ENCODE results near the gene HS3ST5.

DNA sequence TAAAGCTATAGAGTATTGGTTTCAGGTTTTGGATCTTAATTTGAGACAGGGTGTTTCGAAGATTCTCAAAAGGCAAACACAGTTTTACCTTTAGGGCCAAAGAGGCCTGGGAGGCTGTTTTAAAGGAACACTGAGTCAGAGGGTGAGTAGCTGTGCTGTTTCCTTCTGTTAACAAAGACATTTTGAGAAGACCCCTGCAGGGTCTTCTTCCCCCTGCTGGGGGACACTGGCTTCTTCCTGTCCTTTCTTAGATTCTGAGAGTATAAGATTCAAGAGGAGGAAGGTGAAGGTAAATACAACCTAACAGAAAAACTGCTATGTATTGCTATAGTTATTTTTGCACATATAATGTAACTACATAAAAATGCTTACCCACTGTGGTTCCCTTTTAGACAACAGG lies 19.0 kb downstream of the HS3ST5 start:
- TF ChIP-seq, protein P1, sequence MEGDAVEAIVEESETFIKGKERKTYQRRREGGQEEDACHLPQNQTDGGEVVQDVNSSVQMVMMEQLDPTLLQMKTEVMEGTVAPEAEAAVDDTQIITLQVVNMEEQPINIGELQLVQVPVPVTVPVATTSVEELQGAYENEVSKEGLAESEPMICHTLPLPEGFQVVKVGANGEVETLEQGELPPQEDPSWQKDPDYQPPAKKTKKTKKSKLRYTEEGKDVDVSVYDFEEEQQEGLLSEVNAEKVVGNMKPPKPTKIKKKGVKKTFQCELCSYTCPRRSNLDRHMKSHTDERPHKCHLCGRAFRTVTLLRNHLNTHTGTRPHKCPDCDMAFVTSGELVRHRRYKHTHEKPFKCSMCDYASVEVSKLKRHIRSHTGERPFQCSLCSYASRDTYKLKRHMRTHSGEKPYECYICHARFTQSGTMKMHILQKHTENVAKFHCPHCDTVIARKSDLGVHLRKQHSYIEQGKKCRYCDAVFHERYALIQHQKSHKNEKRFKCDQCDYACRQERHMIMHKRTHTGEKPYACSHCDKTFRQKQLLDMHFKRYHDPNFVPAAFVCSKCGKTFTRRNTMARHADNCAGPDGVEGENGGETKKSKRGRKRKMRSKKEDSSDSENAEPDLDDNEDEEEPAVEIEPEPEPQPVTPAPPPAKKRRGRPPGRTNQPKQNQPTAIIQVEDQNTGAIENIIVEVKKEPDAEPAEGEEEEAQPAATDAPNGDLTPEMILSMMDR (IDR thresholded peaks at IDR 0.05) = no peak
- TF ChIP-seq POLR2A (IDR thresholded peaks at IDR 0.05) (no peak), POLR2AphosphoS5 (IDR thresholded peaks at IDR 0.05) (no peak), EP300 (IDR thresholded peaks at IDR 0.05) (no peak)

All from stomach (tissue), 4 donors.